GM18951 (cell line): Measurements from ENCODE around the gene CLEC7A.

Experiments used
- POLR2A ChIP-seq: IDR thresholded peaks from 4 replicates; pipeline ENCODE4 v1.6.1; 2011; ENCODE audit warnings: mild to moderate bottlenecking; ENCODE audit not compliant: insufficient read length, insufficient read depth; ENCODE audit errors: extremely low read depth
- in situ Hi-C: fragments of 300-500 bp; cut with MboI; formaldehyde crosslinking; loops from one replicate; pipeline ENCODE4 v1.12.0; 2022; ENCODE audit warnings: low sequenced_read_pairs, mixed read lengths, inconsistent platforms; ENCODE audit not compliant: unreplicated experiment

Gene CLEC7A

GRCh38 chr12:10067942-10068341 is 62.1 kb downstream of the CLEC7A start:
- in situ Hi-C loops = no loop called here

GRCh38 chr12:10067264-10067663 is 62.7 kb downstream of the CLEC7A start:
- no peak for TF ChIP-seq POLR2A
- in situ Hi-C loops = no loop called here

More at GRCh38 chr12:10067942-10068341, 62.1 kb downstream of the CLEC7A start:
- no peak for TF ChIP-seq POLR2A
